Activated CD4-positive, CD25-positive, alpha-beta regulatory T cell treated with anti-CD3 and anti-CD28 coated beads, Interleukin-2, amount 50 U/mL, for 16 hours (primary cell): ENCODE results near the gene H6PD.

ENCODE experiments used
- DNase-seq: peaks from one replicate; pipeline ENCODE4 v3.0.0-alpha.2; 2020; ENCODE audit warnings: low read depth, low spot score

H6PD gene

DNA sequence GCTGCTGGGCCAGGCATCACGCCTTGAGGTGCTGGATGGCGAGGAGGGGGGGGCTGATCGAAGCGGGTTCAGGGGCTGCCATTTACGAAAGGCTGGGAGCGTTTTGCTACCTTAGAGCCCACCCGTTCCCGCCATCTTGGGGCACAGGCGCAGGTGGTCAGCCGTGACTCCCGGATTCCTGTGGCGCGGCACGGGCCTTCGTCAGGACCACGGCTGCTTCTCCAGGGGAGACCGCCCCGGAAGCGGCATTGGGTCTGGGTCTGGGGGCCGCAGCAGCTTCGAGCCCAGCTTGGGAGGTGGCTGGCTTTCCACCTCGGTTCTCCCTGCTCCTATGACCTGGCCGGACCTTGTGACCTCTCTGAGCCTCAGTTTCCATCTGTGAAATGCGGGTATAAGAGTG lies 81.9 kb downstream of the H6PD start:
- no peak for DNase-seq

GRCh38 chr1:9317072-9317471 lies 82.5 kb downstream of the H6PD start:
- no peak for DNase-seq

DNA sequence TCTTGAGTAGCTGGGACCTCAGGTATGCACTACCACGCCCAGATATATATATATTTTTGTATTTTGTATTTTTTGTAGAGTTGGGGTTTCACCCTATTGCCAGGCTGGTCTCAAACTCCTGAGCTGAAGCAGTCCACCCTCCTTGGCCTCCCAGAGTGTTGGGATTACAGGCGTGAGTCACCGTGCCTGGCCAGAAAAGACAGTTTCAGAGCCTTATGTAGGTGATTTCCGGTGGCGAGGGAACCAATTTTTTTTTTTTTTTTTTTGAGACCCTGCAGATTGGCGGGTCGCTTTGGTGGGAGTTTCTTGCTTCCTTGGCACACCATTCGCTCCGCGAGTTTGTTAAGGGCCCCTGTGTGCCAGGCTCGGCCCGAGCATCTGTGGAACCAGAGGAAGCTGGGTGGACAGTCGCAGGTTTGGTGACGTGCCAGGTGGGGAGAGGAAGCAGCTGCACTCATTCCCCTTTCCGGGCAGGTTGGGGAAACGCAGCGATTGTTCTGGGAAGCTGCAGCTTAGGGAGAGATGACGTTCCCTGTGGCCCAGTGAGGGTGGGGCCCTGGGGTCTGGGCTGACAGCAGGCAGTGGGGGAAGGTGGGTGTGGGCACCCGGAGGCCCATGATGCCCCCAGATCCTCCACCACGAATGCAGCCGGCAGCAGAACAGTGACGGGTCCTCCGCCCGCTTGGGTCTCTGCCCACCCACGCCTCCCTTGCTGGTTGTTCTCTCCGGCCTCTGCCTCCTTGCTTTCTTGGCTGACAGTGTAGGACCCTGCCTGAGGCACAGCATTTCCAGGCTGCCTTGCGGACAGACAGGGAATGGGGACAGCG lies 83.2 kb downstream of the H6PD start:
- no peak for DNase-seq

DNA sequence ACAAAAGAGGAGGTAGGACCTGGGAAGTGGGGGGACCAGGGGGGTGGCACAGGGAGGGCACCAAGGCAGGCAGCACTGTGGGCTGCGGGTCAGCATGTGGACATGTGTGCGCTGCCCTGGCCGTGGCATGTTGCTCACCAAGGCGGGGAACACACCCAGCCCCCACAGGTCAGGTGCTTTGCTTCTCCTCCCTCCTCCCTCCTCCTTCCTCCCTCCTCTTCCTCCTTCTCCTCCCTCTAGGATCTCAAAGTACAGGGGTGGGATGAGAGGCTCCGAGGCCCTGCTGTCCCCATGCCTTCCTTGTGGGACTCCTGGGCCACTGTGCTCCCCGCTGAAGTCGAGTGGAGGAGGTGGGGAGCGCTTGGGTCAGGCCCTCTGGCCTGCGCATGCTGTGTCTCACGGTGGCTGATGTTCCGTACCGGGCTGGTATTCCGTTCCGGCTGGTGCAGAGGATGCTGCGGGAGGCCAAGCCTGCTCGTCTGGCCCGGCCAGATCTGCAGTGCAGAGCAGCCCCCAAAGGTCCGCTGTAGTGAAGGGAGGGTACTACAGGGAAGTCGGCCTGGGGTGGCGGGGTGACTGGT lies 84.7 kb downstream of the H6PD start:
- no peak for DNase-seq

- no peak for DNase-seq
Measured at GRCh38 chr1:9319789-9320519, 85.4 kb downstream of the H6PD start.
